Effector CD8-positive, alpha-beta T cell (primary cell): Measurements from ENCODE around the gene TTC4.

ENCODE experiments used
- DNase-seq: peaks from one replicate; lab custom pipeline; 2025; lab: John Stamatoyannopoulos, UW

TTC4 gene

DNA sequence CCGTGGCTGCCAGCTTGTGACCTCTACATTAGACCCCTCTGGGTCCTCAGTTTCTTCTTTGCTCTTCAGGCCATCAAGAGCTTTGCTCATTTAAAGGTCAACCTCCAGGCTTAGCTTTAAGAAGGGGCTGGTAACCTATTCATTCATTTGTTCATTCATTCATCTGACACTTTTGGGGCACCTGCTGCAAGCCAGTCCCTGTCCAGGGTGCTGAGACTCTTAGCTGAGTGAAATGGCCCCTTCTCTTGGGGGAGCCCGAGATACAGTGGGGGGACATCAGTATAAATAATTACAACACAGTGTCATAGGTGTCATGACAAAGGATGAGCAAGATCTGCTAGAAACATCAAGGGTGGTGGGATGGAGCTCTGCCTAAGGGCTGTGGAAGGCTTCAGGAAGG, 10.5 kb upstream of the TTC4 start:
- no peak for DNase-seq

DNA sequence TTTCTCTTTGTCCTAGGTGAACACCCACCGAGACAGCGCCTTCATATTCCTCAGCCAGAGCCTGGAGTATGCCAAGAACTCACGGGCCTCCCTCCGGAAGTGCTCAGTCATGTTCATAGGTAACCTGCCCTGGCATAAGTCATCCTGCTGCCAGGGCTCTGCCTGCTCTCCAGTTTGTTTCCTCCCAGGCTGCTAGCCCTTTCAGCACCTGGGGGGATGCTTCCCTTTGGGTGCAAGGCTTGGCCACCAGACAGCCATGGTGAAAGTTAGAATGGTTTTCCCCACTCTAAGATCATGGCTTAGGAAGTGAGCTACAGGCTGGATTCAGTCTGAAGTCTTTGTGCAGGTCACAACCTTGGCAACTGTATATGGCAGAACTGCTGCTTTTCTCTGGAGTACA, 9.2 kb upstream of the TTC4 start:
- no peak for DNase-seq

GRCh38 chr1:54708385-54708784, 7.3 kb upstream of the TTC4 start:
- DNase-seq = no peak

DNA sequence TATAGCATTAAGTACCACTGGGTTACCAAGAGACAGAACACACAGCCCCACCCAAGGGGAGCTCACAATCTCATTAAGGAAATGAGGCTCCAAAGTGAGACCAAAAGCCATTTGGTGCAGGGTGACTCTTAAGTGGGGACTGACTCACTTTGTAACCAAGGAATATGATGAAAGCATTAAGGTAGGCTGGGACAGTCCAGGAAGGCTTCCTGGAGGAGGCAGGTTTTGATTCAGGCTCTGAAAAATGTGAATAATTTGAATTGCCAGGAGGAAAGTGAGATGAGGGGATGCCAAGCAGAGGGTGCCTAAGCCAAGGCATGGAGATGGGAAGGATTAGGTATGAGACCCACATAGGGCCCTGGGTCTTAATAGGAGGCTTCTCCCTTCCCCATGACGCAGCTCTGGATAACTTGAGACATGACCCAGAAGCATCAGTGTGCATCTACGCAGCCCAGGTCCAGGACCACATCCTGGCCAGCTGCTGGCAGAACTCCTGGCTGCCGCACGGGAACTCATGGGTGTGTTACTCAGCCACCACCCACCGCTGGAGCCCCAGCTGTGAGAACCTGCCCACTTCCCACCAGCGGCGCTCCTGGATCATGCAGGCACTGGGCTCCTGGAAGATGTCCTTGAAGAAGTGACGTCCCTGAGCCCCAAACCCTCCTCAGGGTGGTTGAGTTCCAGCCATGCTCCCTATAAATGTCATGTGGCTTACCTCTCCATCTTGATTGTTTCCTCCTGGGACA, 5.9 kb upstream of the TTC4 start:
- DNase-seq = no peak

- no peak for DNase-seq
Measured at GRCh38 chr1:54710434-54710833, 5.2 kb upstream of the TTC4 start.

DNA sequence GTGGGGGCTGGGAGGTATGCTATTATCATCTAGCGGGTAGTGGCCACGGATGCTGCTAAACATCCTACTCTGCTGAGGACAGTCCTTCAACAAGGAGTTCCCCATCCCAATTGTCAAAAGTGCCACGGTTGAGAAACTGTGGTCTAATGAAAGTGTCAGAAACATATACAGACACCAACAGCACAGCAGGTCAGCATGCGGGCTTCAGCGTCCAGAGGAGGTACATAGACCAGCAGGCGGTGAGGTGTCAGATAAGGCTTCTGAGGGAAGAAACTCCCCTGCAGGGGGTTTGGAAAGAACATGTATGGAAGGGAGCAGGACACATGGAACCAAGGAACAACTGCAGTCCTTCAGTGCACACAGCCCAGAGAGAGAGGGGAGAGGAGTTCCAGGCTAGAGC, 4.8 kb upstream of the TTC4 start:
- DNase-seq = no peak

GRCh38 chr1:54711536-54711935, 4.1 kb upstream of the TTC4 start:
- DNase-seq = no peak

- DNase-seq = no peak
Measured at GRCh38 chr1:54714881-54715492, 674 bp upstream of the TTC4 start.

- no peak for DNase-seq
Measured at GRCh38 chr1:54716299-54717047, 812 bp downstream of the TTC4 start.

GRCh38 chr1:54721719-54722118, 6.1 kb downstream of the TTC4 start:
- no peak for DNase-seq

GRCh38 chr1:54723985-54724384, 8.3 kb downstream of the TTC4 start:
- no peak for DNase-seq

GRCh38 chr1:54724771-54725170, 9.1 kb downstream of the TTC4 start:
- no peak for DNase-seq

GRCh38 chr1:54728027-54728426, 12.4 kb downstream of the TTC4 start:
- no peak for DNase-seq

DNA sequence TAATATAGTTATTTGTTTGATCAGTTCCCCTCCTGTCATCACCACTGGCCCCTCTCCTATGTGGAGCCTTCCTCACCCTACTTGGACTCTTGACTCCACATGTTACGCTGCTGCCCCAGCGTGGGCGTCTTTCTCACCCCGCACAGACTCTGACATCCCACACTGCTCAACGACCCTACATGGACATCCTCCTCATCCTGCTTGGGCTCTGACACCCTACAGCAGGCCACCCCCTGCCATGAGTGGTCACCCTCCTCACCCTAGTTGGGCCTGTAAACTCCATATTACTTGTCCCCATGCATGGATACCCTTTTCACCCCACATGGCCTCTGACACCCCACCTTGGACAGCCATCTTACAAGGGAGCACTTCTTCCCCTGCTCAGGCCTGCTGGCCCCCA, 21.0 kb downstream of the TTC4 start:
- no peak for DNase-seq

- no peak for DNase-seq
Measured at GRCh38 chr1:54738244-54738643, 22.6 kb downstream of the TTC4 start.

- no peak for DNase-seq
Measured at GRCh38 chr1:54741531-54741930, 25.9 kb downstream of the TTC4 start.

GRCh38 chr1:54742282-54742681, 26.6 kb downstream of the TTC4 start:
- DNase-seq = no peak

DNA sequence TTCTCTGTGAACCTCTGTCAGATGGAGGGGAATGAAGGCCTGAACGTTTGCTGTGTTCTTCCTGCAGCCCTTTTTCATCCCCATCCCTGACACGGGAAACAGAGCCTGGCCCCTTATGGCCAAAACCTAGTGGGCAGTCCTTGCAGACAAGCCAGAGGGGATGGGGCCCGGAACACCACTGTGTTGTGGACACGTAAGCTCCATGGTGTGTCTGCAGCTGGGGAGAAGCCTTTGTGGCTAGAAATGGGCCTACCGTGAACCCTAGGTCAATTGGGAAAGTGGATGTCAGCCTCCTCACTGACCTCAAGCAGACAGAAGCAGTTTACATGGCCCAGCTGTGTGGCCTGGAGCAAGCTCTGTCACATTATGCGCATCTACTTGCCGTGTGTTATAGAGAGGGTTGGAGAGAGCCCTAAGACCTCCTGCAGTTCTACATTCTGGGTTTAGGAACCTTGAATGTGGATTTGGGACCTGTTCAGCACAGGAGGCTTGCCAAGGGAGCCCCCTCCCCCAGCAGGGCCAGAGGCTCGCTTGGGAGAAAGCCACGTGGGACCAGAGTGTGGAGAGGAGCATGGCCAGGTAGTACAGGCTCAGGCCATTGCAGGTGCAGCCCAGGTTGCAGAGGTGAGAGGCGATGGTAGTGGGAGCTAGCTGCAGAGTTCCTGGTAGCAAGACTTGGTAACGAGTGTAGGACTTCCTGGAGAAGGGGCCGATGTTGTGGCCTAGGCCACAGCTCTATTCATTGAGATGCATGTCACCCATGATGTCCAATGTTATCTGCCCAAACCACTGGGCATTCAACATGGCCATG, 28.0 kb downstream of the TTC4 start:
- DNase-seq = no peak

DNA sequence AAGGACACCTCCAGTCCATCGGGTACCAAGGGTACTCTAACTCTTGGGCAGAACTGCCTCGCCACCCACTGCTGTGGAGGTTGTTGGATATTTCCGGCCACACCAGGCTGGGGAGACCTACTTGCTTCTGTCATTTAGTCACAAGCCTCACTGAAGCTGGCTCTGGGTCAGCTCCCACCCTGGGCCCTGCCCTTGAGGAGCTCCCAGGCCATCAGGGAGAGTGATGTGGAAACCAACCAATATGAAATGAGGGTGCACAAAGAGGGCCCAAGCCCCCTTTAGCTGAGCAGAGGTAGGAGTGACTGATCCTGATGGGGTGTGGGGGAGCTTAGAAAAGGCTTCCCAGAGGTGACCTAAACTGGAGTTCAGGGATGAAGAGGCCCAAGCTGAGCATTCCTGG, 29.0 kb downstream of the TTC4 start:
- no peak for DNase-seq

- DNase-seq = no peak
Measured at GRCh38 chr1:54745274-54745673, 29.6 kb downstream of the TTC4 start.

DNA sequence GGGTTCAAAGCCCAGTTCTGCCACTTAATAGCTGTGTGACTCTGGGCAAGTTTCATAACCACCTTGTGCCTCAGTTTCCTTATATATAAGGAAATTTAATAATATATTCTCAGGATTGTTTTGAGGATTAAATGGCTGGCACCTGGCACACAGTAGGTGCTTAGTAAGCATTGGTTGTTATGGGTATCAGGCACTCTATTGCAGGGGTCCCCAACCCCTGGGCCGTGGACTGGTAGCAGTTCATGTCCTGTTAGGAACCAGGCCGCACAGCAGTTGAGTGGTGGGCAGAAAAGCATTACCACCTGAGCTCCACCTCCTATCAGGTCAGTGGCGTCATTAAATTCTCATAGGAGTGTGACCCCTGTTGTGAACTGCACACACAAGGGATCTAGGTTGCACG, 30.2 kb downstream of the TTC4 start:
- no peak for DNase-seq

DNA sequence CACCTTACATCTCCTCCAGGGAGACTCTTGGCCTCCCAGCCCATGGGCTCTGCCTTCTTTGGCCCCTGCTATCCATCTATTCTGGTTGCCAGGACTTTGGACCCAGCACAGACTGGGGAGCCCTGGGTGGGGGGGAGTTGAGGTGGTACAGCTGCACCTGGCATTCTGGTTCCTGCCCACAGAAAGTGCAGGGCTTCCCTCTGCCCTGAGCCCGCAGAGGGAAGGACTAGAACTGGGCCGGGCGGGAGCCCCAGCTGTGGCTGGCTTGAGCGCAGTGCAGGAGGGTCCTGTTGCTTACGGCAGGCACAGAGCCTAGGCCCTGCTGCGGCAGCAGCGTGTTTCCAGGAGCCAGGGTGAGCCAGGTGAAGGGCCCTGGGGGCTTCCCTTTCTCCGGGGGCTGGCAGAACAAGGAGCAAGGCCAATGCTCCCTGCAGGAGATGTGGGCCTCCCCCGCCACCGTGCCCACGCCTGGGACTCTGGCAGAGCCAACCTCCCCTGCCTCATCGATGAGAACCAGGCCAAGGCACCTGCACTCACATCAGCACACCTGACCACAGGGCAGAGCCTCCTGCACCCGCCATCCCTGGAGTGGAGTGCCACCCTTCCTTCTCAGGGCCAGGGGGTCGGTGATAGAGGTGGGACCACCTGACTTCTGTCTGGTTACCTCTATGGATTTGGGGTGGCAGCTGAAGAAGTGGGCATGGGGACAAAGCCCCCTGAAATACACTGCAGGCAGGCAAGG, 32.6 kb downstream of the TTC4 start:
- DNase-seq = no peak
